HCT116 (cell line): ENCODE results near the gene AUTS2. TPM values are rescaled to one million over a fixed set of nuclear protein-coding genes. Genes with fewer than 3 reads are reported as not detected.

Experiments used
- ATAC-seq: fragments of 200-7000 bp; cut with Tn5 transposase; 2 replicates; pipeline ENCODE4 v1.9.1; 2020; ENCODE audit warnings: mild to moderate bottlenecking, moderate library complexity
- BruUV-seq: library from RNA; stranded (reverse); fragments of 400-500 nt; replicated peaks from 2 replicates; lab custom pipeline; 2021; lab: Mats Ljungman, UMichigan
- CTCF ChIA-PET: fragments of 300-600 bp; sonication (Branson Sonifier 250); formaldehyde crosslinking; loops from one replicate; lab custom pipeline; 2021; ENCODE audit warnings: antibody characterized with exemption; lab: Charles Lee
- POLR2A ChIA-PET: fragments of 300-600, 350-600 bp; sonication (Branson Sonifier 250); formaldehyde crosslinking; loops from one replicate; lab custom pipeline; 2021; ENCODE audit warnings: antibody characterized with exemption; lab: Charles Lee
- RAD21 ChIA-PET, 2 experiments: fragments of 300-600 bp; sonication (Branson Sonifier 250); formaldehyde crosslinking; loops; one replicate each; lab custom pipeline; 2023; ENCODE audit warnings: low total read pairs in 2 of 2; ENCODE audit not compliant: uncharacterized antibody in 2 of 2, unreplicated experiment in 2 of 2, low non-redundant PET in 1 of 2; lab: Charles Lee
- DNase-seq: peaks from one replicate; pipeline ENCODE4 v3.0.0-alpha.2; 2010; ENCODE audit warnings: low read depth, low spot score
- H2AFZ ChIP-seq: fragments of 200-600 bp; shearing (Covaris generic), sonication (generic); 2 replicates; pipeline ENCODE4 v1.6.1; 2017; ENCODE audit warnings: low read depth, mixed run types, mixed read lengths, antibody characterized with exemption, low read length; ENCODE audit not compliant: poor library complexity, severe bottlenecking
- H3K27ac ChIP-seq: 2 replicates; pipeline ENCODE4 v1.5.1; 2012; ENCODE audit warnings: low read depth, low read length
- H3K27me3 ChIP-seq: fragments of 200-600 bp; sonication (generic); 2 replicates; pipeline ENCODE4 v1.6.1; 2016; ENCODE audit warnings: mixed run types, low read length, mixed read lengths; ENCODE audit not compliant: insufficient read depth
- H3K36me3 ChIP-seq, 2 experiments: fragments of 200-500 bp in 1 of 2; fragments of 200-600 bp in 1 of 2; sonication (Bioruptor generic) in 1 of 2; sonication (generic) in 1 of 2; 2 replicates each; pipeline versions ENCODE4 v1.5.1 to v1.6.1; 2014 to 2016; ENCODE audit warnings: low read length in 2 of 2, inconsistent platforms in 1 of 2, mixed read lengths in 1 of 2, mixed run types in 1 of 2; ENCODE audit not compliant: insufficient read depth in 2 of 2, control insufficient read depth in 1 of 2
- H3K4me1 ChIP-seq, 2 experiments: fragments of 200-600 bp in 1 of 2; sonication (generic) in 1 of 2; 2 replicates each; pipeline versions ENCODE4 v1.5.1 to v1.6.1; 2012 to 2017; ENCODE audit warnings: low read length in 2 of 2, inconsistent platforms in 1 of 2, mild to moderate bottlenecking in 1 of 2, mixed read lengths in 1 of 2, mixed run types in 1 of 2, moderate library complexity in 1 of 2; ENCODE audit not compliant: insufficient read depth in 2 of 2, control insufficient read depth in 1 of 2
- H3K4me2 ChIP-seq: fragments of 200-600 bp; sonication (generic); 2 replicates; pipeline ENCODE4 v1.6.1; 2017; ENCODE audit warnings: mixed run types, low read length, mixed read lengths
- H3K4me3 ChIP-seq, 2 experiments: fragments of 200-600 bp in 1 of 2; sonication (generic) in 1 of 2; replicated peaks in 1 of 2; 2 replicates each; pipeline ENCODE4 v1.5.1; 2011 to 2016; ENCODE audit warnings: low read length in 2 of 2, control low read depth in 1 of 2, low read depth in 1 of 2, mild to moderate bottlenecking in 1 of 2, mixed read lengths in 1 of 2, mixed run types in 1 of 2
- H3K79me2 ChIP-seq: fragments of 200-600 bp; sonication (generic); 2 replicates; pipeline ENCODE4 v1.6.1; 2017; ENCODE audit warnings: mild to moderate bottlenecking, mixed run types, low read length, moderate library complexity, mixed read lengths; ENCODE audit not compliant: insufficient read depth
- H3K9ac ChIP-seq: fragments of 200-600 bp; sonication (generic); 2 replicates; pipeline ENCODE4 v1.6.1; 2016; ENCODE audit warnings: low read length, mixed read lengths
- H3K9me2 ChIP-seq: fragments of 200-600 bp; sonication (generic), shearing (Covaris generic); 2 replicates; pipeline ENCODE4 v1.6.1; 2017; ENCODE audit warnings: mixed run types, mild to moderate bottlenecking, moderate library complexity; ENCODE audit not compliant: insufficient read depth
- H3K9me3 ChIP-seq, 2 experiments: fragments of 200-500 bp in 1 of 2; fragments of 200-600 bp in 1 of 2; sonication (Bioruptor generic) in 1 of 2; sonication (generic) in 1 of 2; 2 replicates each; pipeline ENCODE4 v1.6.1; 2014 to 2017; ENCODE audit warnings: low read length in 2 of 2, mixed read lengths in 2 of 2, inconsistent platforms in 1 of 2, low read depth in 1 of 2, mild to moderate bottlenecking in 1 of 2, mixed run types in 1 of 2, moderate library complexity in 1 of 2; ENCODE audit not compliant: control insufficient read depth in 1 of 2, insufficient read depth in 1 of 2
- H4K20me1 ChIP-seq: fragments of 200-600 bp; sonication (generic), shearing (Covaris generic); 2 replicates; pipeline ENCODE4 v1.6.1; 2017; ENCODE audit warnings: mixed run types, mild to moderate bottlenecking, moderate library complexity; ENCODE audit not compliant: insufficient read depth
- ATF3 ChIP-seq: IDR thresholded peaks from 2 replicates; pipeline ENCODE4 v1.6.1; 2012
- CBX3 ChIP-seq: IDR thresholded peaks from 2 replicates; pipeline ENCODE4 v1.6.1; 2012; ENCODE audit warnings: low read depth
- CEBPB ChIP-seq: IDR thresholded peaks from 2 replicates; pipeline ENCODE4 v1.6.1; 2012; ENCODE audit warnings: low read depth
- CTCF ChIP-seq, 3 experiments: fragments of 200-600 bp in 1 of 3; sonication (generic) in 1 of 3; IDR thresholded peaks in 2 of 3; conservative IDR thresholded peaks in 1 of 3; 2 replicates each; pipeline ENCODE4 v1.5.1; 2012 to 2017; ENCODE audit warnings: low read depth in 2 of 3, low read length in 2 of 3, antibody characterized with exemption in 1 of 3, borderline replicate concordance in 1 of 3, control low read depth in 1 of 3, mild to moderate bottlenecking in 1 of 3, mixed read lengths in 1 of 3, mixed run types in 1 of 3, moderate library complexity in 1 of 3; ENCODE audit not compliant: insufficient read depth in 1 of 3
- EGR1 ChIP-seq: IDR thresholded peaks from 2 replicates; pipeline ENCODE4 v1.6.1; 2012; ENCODE audit warnings: low read depth
- ELF1 ChIP-seq: IDR thresholded peaks from 2 replicates; pipeline ENCODE4 v1.6.1; 2012; ENCODE audit warnings: low read depth, borderline replicate concordance
- EZH2 ChIP-seq: fragments of 200-600 bp; sonication (generic); IDR thresholded peaks from 2 replicates; pipeline ENCODE4 v1.6.1; 2017; ENCODE audit warnings: antibody characterized with exemption, mixed run types
- EZH2phosphoT487 ChIP-seq: fragments of 200-600 bp; IDR thresholded peaks from 2 replicates; pipeline ENCODE4 v1.6.1; 2018; ENCODE audit warnings: antibody characterized with exemption, borderline replicate concordance
- MAX ChIP-seq: IDR thresholded peaks from 2 replicates; pipeline ENCODE4 v1.6.1; 2012
- POLR2AphosphoS5 ChIP-seq: IDR thresholded peaks from 2 replicates; pipeline ENCODE4 v1.6.1; 2011; ENCODE audit warnings: mild to moderate bottlenecking, low read depth, low read length, moderate library complexity
- RAD21 ChIP-seq: IDR thresholded peaks from 2 replicates; pipeline ENCODE4 v1.6.1; 2012; ENCODE audit warnings: low read depth, mild to moderate bottlenecking
- REST ChIP-seq: IDR thresholded peaks from 2 replicates; pipeline ENCODE4 v1.6.1; 2012; ENCODE audit warnings: low read depth
- SIN3A ChIP-seq: IDR thresholded peaks from 2 replicates; pipeline ENCODE4 v1.6.1; 2012; ENCODE audit warnings: low read depth
- SP1 ChIP-seq: IDR thresholded peaks from 2 replicates; pipeline ENCODE4 v1.6.1; 2012; ENCODE audit warnings: low read depth
- SRF ChIP-seq: IDR thresholded peaks from 2 replicates; pipeline ENCODE4 v1.6.1; 2012; ENCODE audit warnings: low read depth
- ZFX ChIP-seq: fragments of 450-650 bp; IDR thresholded peaks from 2 replicates; pipeline ENCODE4 v1.6.1; 2017
- ZNF274 ChIP-seq: fragments of 200-500 bp; sonication (Bioruptor generic); IDR thresholded peaks from 2 replicates; pipeline ENCODE4 v1.6.1; 2014; ENCODE audit warnings: mild to moderate bottlenecking, low read depth, low read length, inconsistent platforms
- intact Hi-C: fragments of 100-400 bp; cut with micrococcal nuclease; formaldehyde crosslinking; loops from 2 replicates; pipeline ENCODE4 v1.10.0; 2022
- total RNA-seq: library from RNA; stranded (reverse); gene quantifications from one replicate; pipeline ENCODE4 v1.2.1, GENCODE V29; 2021; ENCODE audit not compliant: unreplicated experiment

The AUTS2 gene
- total RNA-seq, 1 experiment from 2014 or later = 0.93 TPM

GRCh38 chr7:70457482-70457881 lies 859.2 kb downstream of the AUTS2 start:
- TF ChIP-seq CEBPB (no peak), RAD21 (no peak), CBX3 (no peak), SRF (no peak), CTCF (IDR thresholded peaks at IDR 0.05 in 2 of 3, conservative IDR thresholded peaks at IDR 0.05 in 1 of 3; ENCODE audit: borderline replicate concordance in 1 of 3, insufficient read depth in 1 of 3, low read depth in 2 of 3, low read length in 2 of 3) (no peak), SP1 (no peak), MAX (no peak), REST (no peak), EGR1 (no peak), ZNF274 (no peak), EZH2 (no peak), ATF3 (no peak), POLR2AphosphoS5 (no peak), EZH2phosphoT487 (no peak), SIN3A (no peak), ELF1 (no peak), ZFX (no peak)
- CTCF ChIA-PET = no interaction called here
- H4K20me1 ChIP-seq = no peaks in the 10 kb centered on the region
- no peaks in the 10 kb centered on the region for H3K9me2 ChIP-seq
- H3K9ac ChIP-seq = no peak overlapping the region
- POLR2A ChIA-PET = no interaction called here
- no peak for ATAC-seq
- H3K4me3 ChIP-seq = no peak overlapping the region
- H3K27ac ChIP-seq = no peak overlapping the region
- no TSS peak for BruUV-seq
- no peaks in the 10 kb centered on the region for H3K36me3 ChIP-seq
- H3K79me2 ChIP-seq = no peaks in the 10 kb centered on the region
- no peak overlapping the region for H2AFZ ChIP-seq
- no peaks in the 10 kb centered on the region for H3K4me1 ChIP-seq
- intact Hi-C loops = no loop called here
- peaks cover 6 to 29% of the 10 kb centered on the region in 2 experiments; a peak in 2 of 4 replicates for H3K9me3 ChIP-seq
- no peaks in the 10 kb centered on the region for H3K27me3 ChIP-seq
- RAD21 ChIA-PET = no interaction called here
- no peak overlapping the region for H3K4me2 ChIP-seq
- DNase-seq = no peak
